ENCODE results near the gene SPNS2. TPM values are rescaled to one million over a fixed set of nuclear protein-coding genes. Genes with fewer than 3 reads are reported as not detected.

The SPNS2 gene
- total RNA-seq, 2 donors from 2014 or later, result 13.7 to 17.4 TPM

DNA sequence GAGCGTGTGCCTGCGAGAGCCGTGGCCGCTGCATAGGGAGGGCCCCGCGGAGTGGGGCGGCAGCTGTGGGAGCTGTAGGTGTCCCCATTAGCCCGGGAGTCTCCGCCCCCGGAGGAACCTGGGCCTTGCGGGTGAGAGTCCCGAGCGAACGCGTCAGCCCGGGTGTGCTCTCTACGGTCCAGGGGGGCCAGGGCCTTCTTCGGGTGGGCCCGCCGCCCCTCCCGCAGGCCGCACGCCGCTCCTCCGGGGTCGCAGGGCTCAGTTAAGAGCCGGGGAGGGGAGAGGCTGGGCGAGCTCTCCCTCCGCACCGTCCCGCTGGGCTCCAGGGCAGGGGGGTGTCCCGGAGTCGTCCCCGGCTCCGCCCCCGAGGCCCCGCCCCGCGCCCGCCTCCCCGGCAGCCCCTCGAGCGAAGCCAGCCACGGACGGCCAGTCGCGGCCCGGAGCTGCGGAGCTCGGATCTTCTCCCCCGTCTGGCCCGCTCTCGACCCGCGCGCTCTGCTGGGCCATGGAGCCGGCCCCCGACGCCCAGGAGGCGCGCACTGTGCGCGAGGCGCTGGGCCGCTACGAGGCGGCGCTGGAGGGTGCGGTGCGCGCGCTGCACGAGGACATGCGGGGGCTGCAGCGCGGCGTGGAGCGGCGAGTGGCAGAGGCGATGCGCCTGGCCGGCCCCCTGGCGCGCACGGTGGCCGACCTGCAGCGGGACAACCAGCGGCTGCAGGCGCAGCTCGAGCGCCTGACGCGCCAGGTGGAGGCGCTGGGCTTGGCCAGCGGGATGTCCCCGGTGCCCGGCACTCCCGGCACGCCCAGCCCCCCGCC is 85.6 kb downstream of the SPNS2 start, which contains the start of gene SMTNL2:
SMTNL2 (plus strand) TSS at position 429 of the 816 bp plus-strand sequence; CDS start at position 506, 77 bp downstream.
- DNase-seq, result peak; percentile 35
- no peaks in the 10 kb centered on the region for H3K36me3 ChIP-seq
- no peak within 1 kb of the TSS for H3K27ac ChIP-seq
- H3K9me3 ChIP-seq, result no peaks in the 10 kb centered on the region
- H3K9ac ChIP-seq (ENCODE audit: low read depth in 2 of 2, low read length in 2 of 2), result peak within 1 kb of the TSS in 1 of 2 donors; percentile 35
- TF ChIP-seq, protein P1, sequence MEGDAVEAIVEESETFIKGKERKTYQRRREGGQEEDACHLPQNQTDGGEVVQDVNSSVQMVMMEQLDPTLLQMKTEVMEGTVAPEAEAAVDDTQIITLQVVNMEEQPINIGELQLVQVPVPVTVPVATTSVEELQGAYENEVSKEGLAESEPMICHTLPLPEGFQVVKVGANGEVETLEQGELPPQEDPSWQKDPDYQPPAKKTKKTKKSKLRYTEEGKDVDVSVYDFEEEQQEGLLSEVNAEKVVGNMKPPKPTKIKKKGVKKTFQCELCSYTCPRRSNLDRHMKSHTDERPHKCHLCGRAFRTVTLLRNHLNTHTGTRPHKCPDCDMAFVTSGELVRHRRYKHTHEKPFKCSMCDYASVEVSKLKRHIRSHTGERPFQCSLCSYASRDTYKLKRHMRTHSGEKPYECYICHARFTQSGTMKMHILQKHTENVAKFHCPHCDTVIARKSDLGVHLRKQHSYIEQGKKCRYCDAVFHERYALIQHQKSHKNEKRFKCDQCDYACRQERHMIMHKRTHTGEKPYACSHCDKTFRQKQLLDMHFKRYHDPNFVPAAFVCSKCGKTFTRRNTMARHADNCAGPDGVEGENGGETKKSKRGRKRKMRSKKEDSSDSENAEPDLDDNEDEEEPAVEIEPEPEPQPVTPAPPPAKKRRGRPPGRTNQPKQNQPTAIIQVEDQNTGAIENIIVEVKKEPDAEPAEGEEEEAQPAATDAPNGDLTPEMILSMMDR (IDR thresholded peaks at IDR 0.05), result no peak
- H3K4me1 ChIP-seq, result peaks cover 3% of the 10 kb centered on the region
- H3K4me3 ChIP-seq, result peak within 1 kb of the TSS; percentile 42
- intact Hi-C loops (cut with DNase I), result no loop called here
- peaks cover 37% of the 10 kb centered on the region for H3K27me3 ChIP-seq

- no peak overlapping the region for H3K27ac ChIP-seq
- H3K9ac ChIP-seq (ENCODE audit: low read depth in 2 of 2, low read length in 2 of 2), result no peak overlapping the region
- TF ChIP-seq, protein P1 (IDR thresholded peaks at IDR 0.05), result no peak
- H3K4me1 ChIP-seq, result peaks cover 3% of the 10 kb centered on the region
- peak overlapping the region; percentile 42 for H3K4me3 ChIP-seq
- peaks cover 37% of the 10 kb centered on the region for H3K27me3 ChIP-seq
- H3K9me3 ChIP-seq, result no peaks in the 10 kb centered on the region
- intact Hi-C loops (cut with DNase I), result no loop called here
- DNase-seq, result no peak
- H3K36me3 ChIP-seq, result no peaks in the 10 kb centered on the region
These were observed 86.4 kb downstream of the SPNS2 start for GRCh38 chr17:4584917-4585637.

GRCh38 chr17:4585638-4585994 is 86.9 kb downstream of the SPNS2 start:
- Histone ChIP-seq H3K4me3 (no peak overlapping the region), H3K36me3 (no peaks in the 10 kb centered on the region), H3K4me1 (peaks cover 3% of the 10 kb centered on the region), H3K27ac (no peak overlapping the region), H3K27me3 (peaks cover 37% of the 10 kb centered on the region), H3K9ac (ENCODE audit: low read depth in 2 of 2, low read length in 2 of 2) (no peak overlapping the region), H3K9me3 (no peaks in the 10 kb centered on the region)
- intact Hi-C loops (cut with DNase I), result no loop called here
- TF ChIP-seq, protein P1 (IDR thresholded peaks at IDR 0.05), result no peak
- DNase-seq, result no peak

DNA sequence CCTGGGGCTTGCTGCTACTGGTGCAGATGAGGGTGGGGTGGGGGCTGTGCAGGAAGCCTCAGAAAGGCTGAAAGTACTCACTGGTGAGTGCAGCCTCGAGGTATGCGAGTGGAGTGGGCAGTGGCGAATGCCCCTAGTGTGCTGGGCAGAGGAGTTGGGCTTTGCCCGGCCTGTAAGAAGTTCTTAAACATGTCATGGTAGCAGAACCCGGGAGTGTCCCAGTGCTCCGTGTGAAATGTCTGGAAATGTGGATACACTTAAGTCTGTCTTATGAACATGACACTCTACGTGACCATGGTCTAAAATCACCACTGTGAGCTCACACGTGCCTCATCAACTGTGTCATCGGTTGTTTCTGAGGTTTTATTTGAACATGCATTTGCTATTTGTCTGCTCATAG is 87.4 kb downstream of the SPNS2 start:
- Histone ChIP-seq H3K9me3 (no peaks in the 10 kb centered on the region), H3K27me3 (peaks cover 37% of the 10 kb centered on the region), H3K4me1 (peaks cover 3% of the 10 kb centered on the region), H3K9ac (ENCODE audit: low read depth in 2 of 2, low read length in 2 of 2) (no peak overlapping the region), H3K27ac (no peak overlapping the region), H3K4me3 (no peak overlapping the region), H3K36me3 (no peaks in the 10 kb centered on the region)
- TF ChIP-seq, protein P1 (IDR thresholded peaks at IDR 0.05), result no peak
- intact Hi-C loops (cut with DNase I), result no loop called here
- DNase-seq, result no peak

- intact Hi-C loops (cut with DNase I), result no loop called here
- TF ChIP-seq, protein P1 (IDR thresholded peaks at IDR 0.05), result no peak
- Histone ChIP-seq H3K27me3 (peaks cover 33% of the 10 kb centered on the region), H3K4me3 (no peak overlapping the region), H3K9ac (ENCODE audit: low read depth in 2 of 2, low read length in 2 of 2) (no peak overlapping the region), H3K36me3 (no peaks in the 10 kb centered on the region), H3K9me3 (no peaks in the 10 kb centered on the region), H3K27ac (no peak overlapping the region), H3K4me1 (peaks cover 3% of the 10 kb centered on the region)
- no peak for DNase-seq
These were observed 88.5 kb downstream of the SPNS2 start for GRCh38 chr17:4587195-4587594.

Data from colonic mucosa (tissue), 4 donors.